Activated naive CD4-positive, alpha-beta T cell treated with anti-CD3 and anti-CD28 coated beads, Interleukin-2, amount 10 ng/mL, durations not matched to agents 7 days and 5 days (primary cell): Measurements from ENCODE around the gene CACNA2D1.
"Not testable (repeated sequence)": the region's sequence is repeated elsewhere in the genome, so short reads cannot be mapped to it uniquely, and the experiment has no call there.

Source experiments
- CTCF ChIA-PET: fragments of 350-600 bp; sonication (Branson Sonifier 250); formaldehyde crosslinking; loops from one replicate; lab custom pipeline; 2021; ENCODE audit warnings: antibody characterized with exemption; lab: Charles Lee
- DNase-seq: peaks from one replicate; pipeline ENCODE4 v3.0.0-alpha.2; 2020
- H3K27ac Mint-ChIP-seq: one replicate; pipeline ENCODE4 v1.8.0; 2021; ENCODE audit warnings: mild to moderate bottlenecking, moderate library complexity, mixed read lengths
- H3K27me3 Mint-ChIP-seq: one replicate; pipeline ENCODE4 v1.8.0; 2021; ENCODE audit warnings: mild to moderate bottlenecking, mixed read lengths
- H3K36me3 Mint-ChIP-seq: one replicate; pipeline ENCODE4 v1.8.0; 2021; ENCODE audit warnings: mixed read lengths
- H3K4me1 Mint-ChIP-seq: one replicate; pipeline ENCODE4 v1.8.0; 2021; ENCODE audit warnings: mixed read lengths
- H3K4me3 Mint-ChIP-seq: one replicate; pipeline ENCODE4 v1.8.0; 2021; ENCODE audit warnings: mild to moderate bottlenecking, moderate library complexity, mixed read lengths
- H3K9me3 Mint-ChIP-seq: one replicate; pipeline ENCODE4 v1.8.0; 2021; ENCODE audit warnings: mixed read lengths

Gene CACNA2D1

GRCh38 chr7:82444220-82444909, 788 bp upstream of the CACNA2D1 start:
- Mint-ChIP-seq H3K9me3 (no peaks in the 10 kb centered on the region), H3K4me1 (peaks cover 8% of the 10 kb centered on the region), H3K36me3 (no peaks in the 10 kb centered on the region), H3K4me3 (peak overlapping the region; percentile 26), H3K27me3 (peaks cover 30% of the 10 kb centered on the region), H3K27ac (no peak overlapping the region)
- CTCF ChIA-PET, result no interaction called here
- no peak for DNase-seq

GRCh38 chr7:82443036-82443546, 486 bp downstream of the CACNA2D1 start:
- Mint-ChIP-seq H3K9me3 (no peaks in the 10 kb centered on the region), H3K36me3 (no peaks in the 10 kb centered on the region), H3K27ac (no peak overlapping the region), H3K27me3 (peaks cover 30% of the 10 kb centered on the region), H3K4me1 (peaks cover 8% of the 10 kb centered on the region), H3K4me3 (no peak overlapping the region)
- DNase-seq, result no peak
- CTCF ChIA-PET, result no interaction called here

- H3K9me3 Mint-ChIP-seq, result no peaks in the 10 kb centered on the region
Measured at GRCh38 chr7:82442492-82443035, 1.0 kb downstream of the CACNA2D1 start.

GRCh38 chr7:82441669-82442478, 1.7 kb downstream of the CACNA2D1 start:
- Mint-ChIP-seq H3K4me3 (no peak overlapping the region), H3K36me3 (no peaks in the 10 kb centered on the region), H3K4me1 (peaks cover 8% of the 10 kb centered on the region), H3K9me3 (no peaks in the 10 kb centered on the region), H3K27ac (no peak overlapping the region), H3K27me3 (peaks cover 30% of the 10 kb centered on the region)
- CTCF ChIA-PET, result no interaction called here
- DNase-seq, result no peak

More at GRCh38 chr7:82442492-82443035, 1.0 kb downstream of the CACNA2D1 start:
- no peak for DNase-seq
- no peaks in the 10 kb centered on the region for H3K36me3 Mint-ChIP-seq
- peaks cover 30% of the 10 kb centered on the region for H3K27me3 Mint-ChIP-seq
- no peak overlapping the region for H3K4me3 Mint-ChIP-seq
- peaks cover 8% of the 10 kb centered on the region for H3K4me1 Mint-ChIP-seq
- no peak overlapping the region for H3K27ac Mint-ChIP-seq
- CTCF ChIA-PET, result no interaction called here

- Mint-ChIP-seq H3K27ac (no peak overlapping the region), H3K9me3 (no peaks in the 10 kb centered on the region), H3K4me1 (peaks cover 3% of the 10 kb centered on the region), H3K36me3 (no peaks in the 10 kb centered on the region), H3K27me3 (peaks cover 17% of the 10 kb centered on the region), H3K4me3 (no peak overlapping the region)
- CTCF ChIA-PET, result no interaction called here
- DNase-seq, result no peak
Measured at GRCh38 chr7:82438521-82438920, 5.1 kb downstream of the CACNA2D1 start.

- Mint-ChIP-seq H3K9me3 (no peaks in the 10 kb centered on the region), H3K4me3 (no peak overlapping the region), H3K36me3 (no peaks in the 10 kb centered on the region), H3K4me1 (no peaks in the 10 kb centered on the region), H3K27ac (no peak overlapping the region), H3K27me3 (no peaks in the 10 kb centered on the region)
- CTCF ChIA-PET, result no interaction called here
- DNase-seq, result no peak
Measured at GRCh38 chr7:82435769-82436168, 7.8 kb downstream of the CACNA2D1 start.

- H3K27ac Mint-ChIP-seq, result no peak overlapping the region
- no peak for DNase-seq
- CTCF ChIA-PET, result no interaction called here
- H3K27me3 Mint-ChIP-seq, result no peaks in the 10 kb centered on the region
- no peak overlapping the region for H3K4me3 Mint-ChIP-seq
- no peaks in the 10 kb centered on the region for H3K36me3 Mint-ChIP-seq
- no peaks in the 10 kb centered on the region for H3K9me3 Mint-ChIP-seq
- H3K4me1 Mint-ChIP-seq, result no peaks in the 10 kb centered on the region
Measured at GRCh38 chr7:82434275-82435022, 9.1 kb downstream of the CACNA2D1 start.

GRCh38 chr7:82433507-82433906, 10.1 kb downstream of the CACNA2D1 start:
- CTCF ChIA-PET, result no interaction called here
- H3K9me3 Mint-ChIP-seq, result no peaks in the 10 kb centered on the region
- H3K27ac Mint-ChIP-seq, result no peak overlapping the region
- DNase-seq, result no peak
- no peaks in the 10 kb centered on the region for H3K4me1 Mint-ChIP-seq
- H3K4me3 Mint-ChIP-seq, result no peak overlapping the region
- H3K36me3 Mint-ChIP-seq, result no peaks in the 10 kb centered on the region
- no peaks in the 10 kb centered on the region for H3K27me3 Mint-ChIP-seq

- DNase-seq, H3K4me3 Mint-ChIP-seq, H3K27ac Mint-ChIP-seq, H3K4me1 Mint-ChIP-seq, H3K27me3 Mint-ChIP-seq, H3K36me3 Mint-ChIP-seq, CTCF ChIA-PET, H3K9me3 Mint-ChIP-seq: not testable (repeated sequence)
Measured at GRCh38 chr7:82432743-82433142, 10.8 kb downstream of the CACNA2D1 start.

- DNase-seq, result no peak
- Mint-ChIP-seq H3K4me1 (no peaks in the 10 kb centered on the region), H3K36me3 (no peaks in the 10 kb centered on the region), H3K9me3 (no peaks in the 10 kb centered on the region), H3K4me3 (no peak overlapping the region), H3K27me3 (no peaks in the 10 kb centered on the region), H3K27ac (no peak overlapping the region)
- CTCF ChIA-PET, result interaction anchor here (0.6 kb wide), 1 partner anchor 82 kb away, joined by 3 read pairs; no protein-coding TSS in a partner anchor
Measured at GRCh38 chr7:82430500-82431465, 12.8 kb downstream of the CACNA2D1 start.

GRCh38 chr7:82429408-82429807, 14.2 kb downstream of the CACNA2D1 start:
- no peaks in the 10 kb centered on the region for H3K27me3 Mint-ChIP-seq
- H3K36me3 Mint-ChIP-seq, result no peaks in the 10 kb centered on the region
- H3K9me3 Mint-ChIP-seq, result no peaks in the 10 kb centered on the region
- no peak overlapping the region for H3K4me3 Mint-ChIP-seq
- CTCF ChIA-PET, result no interaction called here
- DNase-seq, result no peak
- H3K4me1 Mint-ChIP-seq, result no peaks in the 10 kb centered on the region
- H3K27ac Mint-ChIP-seq, result no peak overlapping the region

GRCh38 chr7:82428186-82428961, 15.2 kb downstream of the CACNA2D1 start:
- H3K4me3 Mint-ChIP-seq, result no peak overlapping the region
- CTCF ChIA-PET, result no interaction called here
- H3K9me3 Mint-ChIP-seq, result no peaks in the 10 kb centered on the region
- H3K27ac Mint-ChIP-seq, result no peak overlapping the region
- no peaks in the 10 kb centered on the region for H3K4me1 Mint-ChIP-seq
- no peak for DNase-seq
- no peaks in the 10 kb centered on the region for H3K36me3 Mint-ChIP-seq
- H3K27me3 Mint-ChIP-seq, result no peaks in the 10 kb centered on the region
